ENCODE results near the gene OPRL1. TPM values are rescaled to one million over a fixed set of nuclear protein-coding genes. Genes with fewer than 3 reads are reported as not detected.

OPRL1 gene
- total and polyA plus RNA-seq, 7 experiments from 2014 or later, result 0.18 to 6.1 (median 1.1) TPM

DNA sequence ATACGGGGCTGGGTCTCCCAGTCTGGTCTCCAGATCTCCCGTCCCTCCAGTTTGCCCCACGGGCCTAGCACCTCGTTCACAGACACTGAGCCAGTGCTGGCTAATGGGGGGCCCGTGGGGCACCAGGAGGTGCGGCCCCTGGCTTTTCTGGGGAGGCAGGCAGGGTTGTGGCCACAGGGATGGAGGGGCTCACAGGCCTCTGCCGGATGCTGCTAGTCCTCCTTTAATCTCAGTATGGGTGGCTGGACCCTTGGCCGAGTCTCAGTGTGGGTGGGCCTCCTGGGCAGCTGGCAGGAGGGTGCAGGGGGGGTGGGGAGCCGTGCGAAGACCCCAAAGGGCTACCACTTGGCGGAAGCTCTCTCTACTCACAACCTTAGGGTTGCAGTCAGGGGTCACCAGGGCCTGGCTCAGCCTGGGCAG is 28.8 kb upstream of the OPRL1 start:
- peak overlapping the region in 1 of 10 donors; percentile 75 for H3K4me3 Mint-ChIP-seq
- peaks cover 6 to 39% (median 17%) of the 10 kb centered on the region in 5 donors for H3K27me3 Mint-ChIP-seq
- H3K36me3 Mint-ChIP-seq, result no peaks in the 10 kb centered on the region
- Histone ChIP-seq H3K4me3 (ENCODE audit: low read length) (no peak overlapping the region), H3K36me3 (ENCODE audit: control insufficient read depth in 2 of 3, insufficient read depth in 3 of 3, low read length in 3 of 3) (no peaks in the 10 kb centered on the region), H3K9me3 (ENCODE audit: control insufficient read depth in 2 of 3, low read length in 3 of 3) (no peaks in the 10 kb centered on the region), H3K27me3 (ENCODE audit: control insufficient read depth in 2 of 2, insufficient read depth in 2 of 2, low read length in 2 of 2) (peaks cover 6 to 22% of the 10 kb centered on the region in 2 donors), H3K4me1 (ENCODE audit: control insufficient read depth in 2 of 2, insufficient read depth in 2 of 2, low read length in 2 of 2) (peaks cover 0 to 8% of the 10 kb centered on the region in 2 donors), H3K27ac (ENCODE audit: low read depth, low read length) (no peak overlapping the region)
- ChIA-PET CTCF (no interaction called here), POLR2A (interaction anchor here (1.0 kb wide), 1 partner anchor 8 kb away, joined by 3 read pairs; no protein-coding TSS in a partner anchor)
- peaks cover 4 to 18% (median 7%) of the 10 kb centered on the region in 7 donors for H3K4me1 Mint-ChIP-seq
- H3K27ac Mint-ChIP-seq, result peak overlapping the region in 1 of 9 donors; percentile 31
- DNase-seq (no peak), ATAC-seq (no peak)
- no peaks in the 10 kb centered on the region for H3K9me3 Mint-ChIP-seq
- intact Hi-C loops (cut with micrococcal nuclease), result no loop called here

DNA sequence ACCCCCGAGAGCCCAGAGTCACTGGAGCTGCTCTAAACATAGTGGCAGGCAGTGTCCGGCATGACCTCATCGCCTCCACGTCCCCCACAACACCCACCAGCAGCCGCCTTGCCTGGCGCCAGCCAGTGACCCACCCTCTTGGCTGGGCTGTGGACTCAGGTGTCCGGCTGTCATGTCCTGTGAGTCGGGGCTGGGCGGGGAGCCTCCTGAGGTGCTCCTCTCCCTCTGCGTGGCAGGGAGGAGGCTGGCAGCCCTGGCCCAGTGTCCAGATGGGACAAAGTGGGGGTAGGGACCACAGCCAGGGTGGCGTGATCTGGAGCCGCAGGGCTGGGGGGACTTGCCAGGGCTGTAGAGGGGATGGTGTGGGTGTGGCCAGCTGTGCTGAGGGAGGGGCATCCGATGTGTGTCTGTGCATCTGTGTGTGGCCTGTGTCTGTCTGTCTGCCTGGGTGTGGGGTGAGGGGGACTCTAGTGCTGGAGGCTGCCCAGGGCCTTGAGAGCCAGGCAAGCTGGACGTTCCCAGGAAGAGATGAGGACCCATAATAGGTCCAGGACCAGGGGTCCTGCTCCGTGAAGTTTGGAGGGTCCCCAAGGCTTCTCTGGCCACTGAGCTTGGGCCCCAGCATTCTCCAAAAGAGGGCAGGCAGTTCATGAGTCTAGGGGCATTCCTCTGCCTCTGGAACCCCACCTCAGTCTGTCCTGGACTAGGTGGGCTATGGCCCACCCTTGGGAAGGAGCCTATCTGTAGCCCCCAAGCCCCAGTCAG is 28.1 kb upstream of the OPRL1 start:
- Mint-ChIP-seq H3K4me1 (peaks cover 0 to 13% (median under 1%) of the 10 kb centered on the region in 7 donors), H3K36me3 (no peaks in the 10 kb centered on the region), H3K9me3 (no peaks in the 10 kb centered on the region), H3K27me3 (peaks cover 5 to 32% (median 10%) of the 10 kb centered on the region in 5 donors), H3K4me3 (peak overlapping the region in 2 of 10 donors; percentile 3 to 34), H3K27ac (no peak overlapping the region)
- intact Hi-C loops (cut with micrococcal nuclease), result no loop called here
- ChIA-PET POLR2A (interaction anchor here (1.0 kb wide), 1 partner anchor 8 kb away, joined by 3 read pairs; no protein-coding TSS in a partner anchor), CTCF (interaction anchor here (1.0 kb wide), 1 partner anchor 13 kb away, joined by 3 read pairs; no protein-coding TSS in a partner anchor)
- Histone ChIP-seq H3K27me3 (ENCODE audit: control insufficient read depth in 2 of 2, insufficient read depth in 2 of 2, low read length in 2 of 2) (peaks cover 6 to 22% of the 10 kb centered on the region in 2 donors), H3K9me3 (ENCODE audit: control insufficient read depth in 2 of 3, low read length in 3 of 3) (no peaks in the 10 kb centered on the region), H3K27ac (ENCODE audit: low read depth, low read length) (no peak overlapping the region), H3K4me1 (ENCODE audit: control insufficient read depth in 2 of 2, insufficient read depth in 2 of 2, low read length in 2 of 2) (peaks cover 0 to 8% of the 10 kb centered on the region in 2 donors), H3K4me3 (ENCODE audit: low read length) (no peak overlapping the region), H3K36me3 (ENCODE audit: control insufficient read depth in 2 of 3, insufficient read depth in 3 of 3, low read length in 3 of 3) (no peaks in the 10 kb centered on the region)
- no peak for DNase-seq
- no peak for ATAC-seq

DNA sequence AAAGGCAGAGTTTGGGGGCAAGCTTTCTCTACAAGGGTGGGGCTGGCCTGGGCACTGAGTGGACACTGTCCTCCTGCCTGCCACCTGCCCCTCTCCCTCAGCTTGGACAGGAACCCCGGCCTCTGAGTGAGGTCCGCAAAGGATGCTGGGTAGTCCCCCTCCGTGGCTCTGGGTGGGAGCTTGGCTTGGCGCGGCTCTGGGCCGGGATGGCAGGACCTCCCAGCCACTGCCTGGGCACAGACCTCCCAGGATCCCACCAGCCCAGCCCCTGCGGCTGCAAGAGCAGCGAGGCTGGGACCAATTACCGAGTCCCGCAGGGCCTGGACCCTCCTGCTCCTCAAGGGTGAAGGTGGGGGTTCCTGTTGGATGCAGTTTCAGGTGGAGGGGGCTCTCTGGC is 27.6 kb upstream of the OPRL1 start:
- Mint-ChIP-seq H3K36me3 (no peaks in the 10 kb centered on the region), H3K4me1 (peaks cover 0 to 15% (median 4%) of the 10 kb centered on the region in 7 donors), H3K9me3 (no peaks in the 10 kb centered on the region), H3K27ac (no peak overlapping the region), H3K4me3 (no peak overlapping the region), H3K27me3 (peaks cover 5 to 26% (median 8%) of the 10 kb centered on the region in 5 donors)
- ChIA-PET POLR2A (interaction anchor here (1.7 kb wide), 1 partner anchor 12 kb away, joined by 4 read pairs; no protein-coding TSS in a partner anchor), CTCF (interaction anchor here (1.0 kb wide), 1 partner anchor 14 kb away, joined by 3 read pairs; no protein-coding TSS in a partner anchor)
- ATAC-seq (no peak), DNase-seq (no peak)
- peaks cover 6 to 22% of the 10 kb centered on the region in 2 donors for H3K27me3 ChIP-seq (ENCODE audit: control insufficient read depth in 2 of 2, insufficient read depth in 2 of 2, low read length in 2 of 2)
- no peak overlapping the region for H3K4me3 ChIP-seq (ENCODE audit: low read length)
- H3K36me3 ChIP-seq (ENCODE audit: control insufficient read depth in 2 of 3, insufficient read depth in 3 of 3, low read length in 3 of 3), result no peaks in the 10 kb centered on the region
- H3K4me1 ChIP-seq (ENCODE audit: control insufficient read depth in 2 of 2, insufficient read depth in 2 of 2, low read length in 2 of 2), result peaks cover 0 to 8% of the 10 kb centered on the region in 2 donors
- intact Hi-C loops (cut with micrococcal nuclease), result no loop called here
- H3K9me3 ChIP-seq (ENCODE audit: control insufficient read depth in 2 of 3, low read length in 3 of 3), result no peaks in the 10 kb centered on the region
- H3K27ac ChIP-seq (ENCODE audit: low read depth, low read length), result no peak overlapping the region

DNA sequence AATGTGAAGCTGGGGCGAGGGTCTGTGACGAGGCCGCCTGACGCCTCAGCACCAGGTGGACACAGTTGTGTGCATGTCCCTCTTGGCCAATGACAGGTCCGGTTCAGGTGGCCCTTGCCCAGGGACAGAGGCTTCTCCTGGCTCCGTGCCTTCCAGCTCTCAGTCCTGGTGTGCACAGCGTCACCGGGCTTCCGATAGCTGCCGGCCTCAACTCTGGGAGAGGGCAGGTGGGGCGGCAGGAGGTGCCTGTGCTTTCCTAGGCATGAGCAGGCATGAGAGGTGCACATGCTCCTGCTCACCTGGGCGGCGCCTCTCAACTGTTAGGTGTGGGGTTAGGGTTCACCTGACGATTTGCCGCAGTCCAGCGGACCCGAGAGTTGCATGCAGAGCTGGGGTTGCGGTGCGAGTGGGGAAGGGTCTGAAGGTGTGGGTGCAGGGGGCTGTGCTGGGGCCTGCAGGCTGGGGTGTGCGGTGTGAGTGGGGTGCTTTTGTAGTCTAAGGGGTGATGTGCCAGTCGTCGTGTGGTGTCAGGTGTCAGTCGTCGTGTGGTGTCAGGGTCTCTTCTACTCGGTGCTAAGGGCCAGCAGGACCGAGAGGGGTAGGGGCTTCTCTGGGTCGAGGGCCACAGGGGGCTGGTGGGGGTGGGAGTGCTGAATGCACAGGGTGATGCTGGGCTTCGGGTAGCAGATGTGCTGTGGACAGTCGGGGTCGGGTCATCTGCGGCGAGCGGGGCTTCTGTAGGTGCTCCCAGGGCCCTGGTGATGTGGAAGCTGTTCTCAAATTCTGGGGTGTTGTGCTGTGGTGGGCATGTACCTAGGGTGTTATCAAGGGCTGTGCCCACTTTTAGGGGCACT is 26.7 kb upstream of the OPRL1 start:
- intact Hi-C loops (cut with micrococcal nuclease), result no loop called here
- peak overlapping the region in 1 of 10 donors; percentile 45 for H3K4me3 Mint-ChIP-seq
- no peak for DNase-seq
- no peaks in the 10 kb centered on the region for H3K9me3 Mint-ChIP-seq
- H3K27ac Mint-ChIP-seq, result peak overlapping the region in 1 of 9 donors; percentile 9
- peaks cover 5 to 20% (median 8%) of the 10 kb centered on the region in 5 donors for H3K27me3 Mint-ChIP-seq
- Histone ChIP-seq H3K27ac (ENCODE audit: low read depth, low read length) (no peak overlapping the region), H3K4me1 (ENCODE audit: control insufficient read depth in 2 of 2, insufficient read depth in 2 of 2, low read length in 2 of 2) (peaks cover 0 to 16% of the 10 kb centered on the region in 2 donors), H3K9me3 (ENCODE audit: control insufficient read depth in 2 of 3, low read length in 3 of 3) (no peaks in the 10 kb centered on the region), H3K27me3 (ENCODE audit: control insufficient read depth in 2 of 2, insufficient read depth in 2 of 2, low read length in 2 of 2) (peaks cover 6 to 22% of the 10 kb centered on the region in 2 donors), H3K4me3 (ENCODE audit: low read length) (no peak overlapping the region), H3K36me3 (ENCODE audit: control insufficient read depth in 2 of 3, insufficient read depth in 3 of 3, low read length in 3 of 3) (no peaks in the 10 kb centered on the region)
- CTCF ChIA-PET, result interaction anchor here (2.1 kb wide), 1 partner anchor 14 kb away, joined by 5 read pairs; no protein-coding TSS in a partner anchor
- no peak for ATAC-seq
- POLR2A ChIA-PET, result interaction anchor here (1.2 to 1.7 kb wide), 3 partner anchors 11 to 25 kb away, joined by 3 to 5 read pairs (median 4); no protein-coding TSS in a partner anchor
- H3K4me1 Mint-ChIP-seq, result peaks cover 0 to 22% (median 8%) of the 10 kb centered on the region in 7 donors
- no peaks in the 10 kb centered on the region for H3K36me3 Mint-ChIP-seq

DNA sequence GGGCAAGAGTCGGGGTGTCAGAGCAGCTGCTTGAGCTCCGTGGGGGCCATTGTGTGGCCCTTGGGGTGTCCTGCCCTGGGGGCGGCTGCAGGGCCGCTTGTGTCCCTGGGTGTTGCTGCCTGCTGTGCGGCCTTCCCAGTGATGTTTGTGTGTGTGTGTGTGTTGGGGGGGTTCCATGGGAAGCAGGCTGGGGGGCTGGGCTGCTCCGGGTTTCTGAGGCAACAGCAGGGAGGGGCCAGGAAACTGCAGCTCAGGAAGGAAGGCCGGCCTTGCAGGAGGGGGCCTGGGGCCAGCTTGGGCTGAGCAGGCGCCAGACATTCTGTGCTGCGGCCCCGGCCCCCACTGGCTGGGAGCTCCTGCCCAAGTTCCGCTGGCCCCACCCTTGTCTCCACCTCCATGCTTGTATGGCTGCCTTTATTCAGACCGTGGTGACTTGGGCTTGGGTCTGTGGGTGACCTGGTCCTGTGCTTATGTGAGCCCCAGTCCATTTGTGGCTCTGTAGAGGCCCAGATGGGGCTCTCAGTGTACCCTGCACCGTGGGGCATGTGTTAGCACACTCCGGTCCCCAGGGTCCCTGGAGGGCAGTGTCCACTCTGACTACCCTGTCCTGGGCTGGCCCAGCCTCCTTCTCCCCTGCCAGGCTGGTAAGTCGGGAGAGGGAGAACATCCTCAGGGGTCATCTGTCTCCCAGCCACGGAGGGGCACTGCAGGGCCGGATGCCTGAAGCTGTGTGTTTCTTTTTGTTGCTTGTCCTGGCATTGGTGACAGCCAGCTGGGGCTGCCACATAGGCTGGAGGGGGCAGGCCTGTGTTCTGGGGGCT is 25.8 kb upstream of the OPRL1 start:
- Mint-ChIP-seq H3K36me3 (no peaks in the 10 kb centered on the region), H3K9me3 (no peaks in the 10 kb centered on the region), H3K4me3 (peak overlapping the region in 1 of 10 donors; percentile 45), H3K4me1 (peaks cover 0 to 22% (median 8%) of the 10 kb centered on the region in 7 donors), H3K27ac (peak overlapping the region in 1 of 9 donors; percentile 42), H3K27me3 (peaks cover 5 to 18% (median 8%) of the 10 kb centered on the region in 5 donors)
- no peak overlapping the region for H3K4me3 ChIP-seq (ENCODE audit: low read length)
- H3K36me3 ChIP-seq (ENCODE audit: control insufficient read depth in 2 of 3, insufficient read depth in 3 of 3, low read length in 3 of 3), result no peaks in the 10 kb centered on the region
- intact Hi-C loops (cut with micrococcal nuclease), result no loop called here
- no peak for ATAC-seq
- POLR2A ChIA-PET, result interaction anchor here (1.0 to 1.7 kb wide), 4 partner anchors 9 to 24 kb away, joined by 3 to 5 read pairs (median 4); partner anchors contain the start of gene TCEA2
- no peak overlapping the region for H3K27ac ChIP-seq (ENCODE audit: low read depth, low read length)
- H3K9me3 ChIP-seq (ENCODE audit: control insufficient read depth in 2 of 3, low read length in 3 of 3), result no peaks in the 10 kb centered on the region
- H3K27me3 ChIP-seq (ENCODE audit: control insufficient read depth in 2 of 2, insufficient read depth in 2 of 2, low read length in 2 of 2), result peaks cover 6 to 22% of the 10 kb centered on the region in 2 donors
- CTCF ChIA-PET, result interaction anchor here (2.1 kb wide), 1 partner anchor 15 kb away, joined by 5 read pairs; no protein-coding TSS in a partner anchor
- DNase-seq, result no peak
- peaks cover 0 to 16% of the 10 kb centered on the region in 2 donors for H3K4me1 ChIP-seq (ENCODE audit: control insufficient read depth in 2 of 2, insufficient read depth in 2 of 2, low read length in 2 of 2)
